DOHH2 (cell line): Measurements from ENCODE around the gene GMEB2.

Experiments
- EZH2phosphoT487 ChIP-seq: fragments of 200-600 bp; sonication (generic); IDR thresholded peaks from 2 replicates; pipeline ENCODE4 v1.6.1; 2017; ENCODE audit warnings: borderline replicate concordance, mild to moderate bottlenecking, antibody characterized with exemption, low read length, moderate library complexity, mixed read lengths
- TF ChIP-seq, protein P1 (sequence below): fragments of 200-600 bp; sonication (generic); IDR thresholded peaks from one replicate; pipeline ENCODE4 v1.5.1; 2014; ENCODE audit warnings: antibody characterized with exemption, mild to moderate bottlenecking, low read depth, low read length; ENCODE audit not compliant: poor library complexity, severe bottlenecking

DNA sequence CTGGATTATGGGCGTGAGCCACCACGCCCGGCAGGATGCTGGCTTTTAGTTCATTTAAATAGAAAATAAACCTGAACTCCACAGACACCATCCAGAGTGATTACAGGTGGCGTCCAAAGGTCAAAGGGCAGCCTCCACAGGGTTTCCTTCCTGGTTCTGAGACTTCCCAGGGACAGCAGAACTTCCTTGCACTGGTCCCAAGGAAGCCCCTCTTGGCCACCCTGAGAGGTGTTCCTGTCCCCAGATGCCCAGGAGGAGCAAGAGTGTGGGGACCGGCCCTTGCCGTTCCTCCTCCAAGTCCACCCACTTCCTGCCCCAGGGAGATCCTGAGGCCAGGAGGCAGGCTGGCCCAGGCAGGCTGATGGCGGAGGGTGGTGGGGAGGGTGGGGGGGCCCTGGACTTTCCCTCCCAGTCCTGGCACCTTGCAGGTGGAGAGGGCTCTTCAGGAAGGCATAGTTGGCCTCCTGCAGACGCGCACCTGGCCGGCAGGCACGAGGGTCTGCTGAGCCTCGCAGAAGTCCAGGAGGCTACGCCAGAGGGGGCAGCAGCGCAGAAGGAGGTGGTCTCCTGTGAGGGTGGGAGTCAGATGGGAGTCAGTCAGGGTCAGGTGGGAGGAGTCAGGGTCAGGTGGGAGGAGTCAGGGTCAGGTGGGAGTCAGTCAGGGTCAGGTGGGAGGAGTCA lies 68.0 kb downstream of the GMEB2 start:
- TF ChIP-seq, protein P1, sequence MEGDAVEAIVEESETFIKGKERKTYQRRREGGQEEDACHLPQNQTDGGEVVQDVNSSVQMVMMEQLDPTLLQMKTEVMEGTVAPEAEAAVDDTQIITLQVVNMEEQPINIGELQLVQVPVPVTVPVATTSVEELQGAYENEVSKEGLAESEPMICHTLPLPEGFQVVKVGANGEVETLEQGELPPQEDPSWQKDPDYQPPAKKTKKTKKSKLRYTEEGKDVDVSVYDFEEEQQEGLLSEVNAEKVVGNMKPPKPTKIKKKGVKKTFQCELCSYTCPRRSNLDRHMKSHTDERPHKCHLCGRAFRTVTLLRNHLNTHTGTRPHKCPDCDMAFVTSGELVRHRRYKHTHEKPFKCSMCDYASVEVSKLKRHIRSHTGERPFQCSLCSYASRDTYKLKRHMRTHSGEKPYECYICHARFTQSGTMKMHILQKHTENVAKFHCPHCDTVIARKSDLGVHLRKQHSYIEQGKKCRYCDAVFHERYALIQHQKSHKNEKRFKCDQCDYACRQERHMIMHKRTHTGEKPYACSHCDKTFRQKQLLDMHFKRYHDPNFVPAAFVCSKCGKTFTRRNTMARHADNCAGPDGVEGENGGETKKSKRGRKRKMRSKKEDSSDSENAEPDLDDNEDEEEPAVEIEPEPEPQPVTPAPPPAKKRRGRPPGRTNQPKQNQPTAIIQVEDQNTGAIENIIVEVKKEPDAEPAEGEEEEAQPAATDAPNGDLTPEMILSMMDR: no peak
- no peak for TF ChIP-seq EZH2phosphoT487
